Thyroid gland (tissue), 4 donors: ENCODE data around the gene IFNA16.

Source experiments
- POLR2A ChIP-seq, 2 donors: fragments of 450-650 bp; IDR thresholded peaks; one replicate each; pipeline ENCODE4 v1.6.1; 2017; ENCODE audit warnings: antibody characterized with exemption in 2 of 2, mild to moderate bottlenecking in 2 of 2, moderate library complexity in 1 of 2
- TF ChIP-seq, protein P1 (sequence below), 6 experiments: fragments of 200-600 bp in 3 of 6; fragments of 450-650 bp in 3 of 6; sonication (generic) in 3 of 6; IDR thresholded peaks; one replicate each; pipeline ENCODE4 v1.5.1; 2016 to 2019; ENCODE audit warnings: antibody characterized with exemption in 6 of 6, mild to moderate bottlenecking in 2 of 6, inconsistent platforms in 1 of 6, moderate library complexity in 1 of 6

DNA sequence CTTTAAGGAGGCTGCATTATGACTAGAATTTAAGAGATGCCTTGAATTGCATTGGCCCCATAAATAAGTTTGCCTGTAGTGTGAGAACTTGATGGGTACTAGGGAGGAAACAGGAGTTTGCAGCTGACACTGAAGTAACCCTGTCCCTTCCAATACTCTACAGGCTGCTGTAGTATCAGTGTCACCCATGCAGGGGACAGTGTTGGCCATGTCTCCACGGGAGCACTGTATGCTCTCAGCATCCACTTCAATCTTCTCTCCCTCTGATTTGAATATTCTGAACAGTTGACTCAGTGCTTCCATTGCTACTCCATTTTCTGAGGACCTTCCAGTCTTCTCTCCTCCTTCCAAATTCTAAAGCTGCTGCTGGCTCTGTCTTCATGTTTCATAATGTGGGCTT lies 34.1 kb upstream of the IFNA16 start:
- TF ChIP-seq, protein P1, sequence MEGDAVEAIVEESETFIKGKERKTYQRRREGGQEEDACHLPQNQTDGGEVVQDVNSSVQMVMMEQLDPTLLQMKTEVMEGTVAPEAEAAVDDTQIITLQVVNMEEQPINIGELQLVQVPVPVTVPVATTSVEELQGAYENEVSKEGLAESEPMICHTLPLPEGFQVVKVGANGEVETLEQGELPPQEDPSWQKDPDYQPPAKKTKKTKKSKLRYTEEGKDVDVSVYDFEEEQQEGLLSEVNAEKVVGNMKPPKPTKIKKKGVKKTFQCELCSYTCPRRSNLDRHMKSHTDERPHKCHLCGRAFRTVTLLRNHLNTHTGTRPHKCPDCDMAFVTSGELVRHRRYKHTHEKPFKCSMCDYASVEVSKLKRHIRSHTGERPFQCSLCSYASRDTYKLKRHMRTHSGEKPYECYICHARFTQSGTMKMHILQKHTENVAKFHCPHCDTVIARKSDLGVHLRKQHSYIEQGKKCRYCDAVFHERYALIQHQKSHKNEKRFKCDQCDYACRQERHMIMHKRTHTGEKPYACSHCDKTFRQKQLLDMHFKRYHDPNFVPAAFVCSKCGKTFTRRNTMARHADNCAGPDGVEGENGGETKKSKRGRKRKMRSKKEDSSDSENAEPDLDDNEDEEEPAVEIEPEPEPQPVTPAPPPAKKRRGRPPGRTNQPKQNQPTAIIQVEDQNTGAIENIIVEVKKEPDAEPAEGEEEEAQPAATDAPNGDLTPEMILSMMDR (IDR thresholded peaks at IDR 0.05), result no peak
- no peak for TF ChIP-seq POLR2A (IDR thresholded peaks at IDR 0.05)
